DMS53 (cell line): ENCODE results near the gene EML4.
A peak's percentile ranks its signal among the peaks of the same experiment; 100 is the strongest.
"Not testable (repeated sequence)": the region's sequence is repeated elsewhere in the genome, so short reads cannot be mapped to it uniquely, and the experiment has no call there.

Source experiments
- DNase-seq: peaks from one replicate; lab custom pipeline; 2025; lab: John Stamatoyannopoulos, UW

The EML4 gene

GRCh38 chr2:42336361-42336965 is 167.3 kb downstream of the EML4 start:
- no peak for DNase-seq

GRCh38 chr2:42337356-42337820 is 168.2 kb downstream of the EML4 start:
- peak; percentile 9 for DNase-seq

DNA sequence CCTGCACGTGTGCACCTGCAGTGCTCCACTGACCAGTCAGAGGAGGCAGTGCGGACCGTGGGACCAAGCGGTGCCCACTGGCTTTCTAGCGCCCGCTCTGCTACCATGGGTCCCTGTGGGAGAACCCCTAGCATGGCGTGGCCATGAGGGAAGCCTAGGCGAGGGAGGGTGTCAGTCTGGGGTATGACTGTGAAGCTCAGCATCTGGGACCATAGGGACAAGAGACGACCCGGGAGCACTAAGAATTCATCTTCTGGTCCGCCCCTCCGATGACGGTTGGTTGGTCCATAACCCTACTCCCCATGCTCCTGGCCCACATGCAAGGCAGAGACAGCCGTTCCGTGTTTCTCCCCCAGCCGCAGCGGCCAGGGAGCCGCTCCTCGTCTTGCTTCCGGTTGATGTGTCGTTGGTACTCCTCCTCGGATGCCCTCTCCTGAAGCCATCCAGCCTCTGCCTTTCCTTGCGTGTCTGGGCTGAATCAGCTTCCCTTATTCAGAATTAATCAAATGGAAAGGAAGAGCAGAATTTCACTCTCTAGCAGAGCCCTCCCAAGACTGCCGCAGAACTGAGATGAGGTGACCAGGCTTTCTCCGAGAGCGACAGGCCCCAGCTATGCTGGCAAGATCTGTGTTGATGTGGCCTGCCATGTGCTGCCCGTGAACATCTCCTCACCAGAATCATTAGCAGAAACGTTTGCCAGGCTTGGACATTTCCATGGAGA is 168.9 kb downstream of the EML4 start:
- DNase-seq, result no peak

DNA sequence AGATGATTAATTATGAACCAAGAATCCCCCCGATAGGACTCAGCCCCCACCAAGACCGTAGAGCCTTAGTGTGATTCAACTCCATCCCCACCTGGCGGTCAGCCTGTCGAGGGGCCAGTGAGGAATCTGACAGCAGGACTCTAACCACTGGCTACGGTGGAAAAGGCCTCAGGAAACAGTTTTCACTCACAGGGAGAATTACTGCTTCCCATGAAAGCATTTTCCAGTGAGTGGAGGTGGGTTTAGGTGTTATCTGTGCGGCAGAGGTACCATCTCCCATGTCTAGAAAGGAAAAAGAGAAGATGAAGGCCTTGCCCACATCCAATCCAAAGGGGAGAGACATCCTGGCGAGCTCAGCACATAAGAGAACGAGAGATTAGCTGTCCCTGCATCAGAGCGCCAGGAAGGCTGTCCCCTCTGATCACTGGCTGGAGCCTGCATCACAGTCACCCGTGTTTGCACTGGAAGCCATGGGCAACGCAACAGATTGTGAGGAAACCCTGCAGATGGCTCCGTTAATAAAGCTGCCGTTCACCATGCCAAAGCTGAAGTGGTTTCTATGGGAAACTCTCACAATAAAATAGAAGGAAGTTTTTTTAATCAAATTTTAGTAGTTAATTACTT is 169.5 kb downstream of the EML4 start:
- DNase-seq, result peak; percentile 12

- DNase-seq, result peak; percentile 35
These were observed 170.2 kb downstream of the EML4 start for GRCh38 chr2:42339191-42339912.

GRCh38 chr2:42340045-42340937 is 171.1 kb downstream of the EML4 start:
- no peak for DNase-seq

DNA sequence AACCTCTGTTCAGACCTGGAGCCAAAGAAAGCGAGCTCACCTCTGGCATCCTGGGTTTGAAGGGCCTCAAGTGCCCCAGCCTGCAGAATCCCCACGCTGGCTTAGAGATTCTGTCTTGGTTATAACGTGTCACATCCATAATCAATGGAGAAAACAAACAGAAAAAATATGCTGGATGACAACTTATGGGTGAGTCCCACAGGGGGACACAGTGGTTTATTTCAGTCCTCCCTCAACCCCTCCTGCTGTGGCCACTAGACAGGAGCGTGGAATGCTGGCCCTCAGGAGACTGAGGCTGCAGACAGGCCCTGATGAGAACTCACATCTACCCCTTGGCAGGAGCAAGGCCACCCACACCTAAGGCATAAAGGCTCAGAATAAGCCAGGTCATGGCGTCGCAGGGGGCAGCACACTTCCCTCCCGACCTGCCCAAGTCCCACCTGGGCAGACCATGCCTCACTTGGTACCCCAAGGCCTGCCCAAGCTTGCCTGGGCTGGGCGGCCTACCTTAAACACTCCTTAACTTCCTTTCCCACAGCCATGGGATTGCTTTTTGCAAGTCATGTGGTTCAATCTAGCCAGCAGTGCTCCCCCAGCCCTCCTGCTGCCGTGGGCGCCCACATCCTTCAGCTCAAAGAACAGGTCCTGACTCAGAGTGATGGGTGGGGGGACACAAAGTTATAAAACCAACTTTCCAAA is 171.9 kb downstream of the EML4 start:
- no peak for DNase-seq

DNA sequence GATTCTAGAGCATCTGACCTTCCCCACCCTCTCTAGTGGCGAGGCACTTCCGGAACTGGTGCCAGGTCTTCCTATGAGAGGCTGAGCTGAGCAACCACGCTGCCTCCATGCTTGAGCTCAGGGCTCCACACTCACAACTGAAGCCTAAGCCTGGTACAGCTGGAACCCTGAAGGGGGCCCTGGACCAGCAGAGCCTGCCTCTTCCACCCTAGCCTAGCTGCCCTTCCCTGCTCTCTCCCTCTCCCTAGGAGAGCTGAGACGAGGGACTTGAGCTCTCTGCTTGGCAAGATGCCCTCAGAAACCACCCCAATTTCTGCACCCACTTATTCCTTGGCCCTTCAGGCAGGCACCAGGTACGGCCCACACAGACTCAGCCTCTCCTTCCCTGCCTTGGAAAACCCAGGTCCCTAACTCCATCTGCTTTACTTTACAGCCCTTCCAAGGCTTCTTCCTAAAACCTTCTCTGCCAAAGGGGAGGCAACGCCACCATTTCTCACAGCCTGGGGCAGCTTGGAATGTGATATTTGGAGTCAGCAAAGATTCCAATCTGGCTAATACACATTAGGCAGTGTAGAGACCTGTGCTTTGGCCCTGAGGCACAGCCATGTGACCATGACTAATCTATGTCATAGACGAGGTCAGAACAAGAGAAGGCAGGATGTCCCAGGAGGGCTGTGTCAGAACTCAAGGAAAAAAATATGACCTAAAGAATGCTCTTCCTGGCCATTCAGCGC is 173.1 kb downstream of the EML4 start:
- peak; percentile 27 for DNase-seq

DNA sequence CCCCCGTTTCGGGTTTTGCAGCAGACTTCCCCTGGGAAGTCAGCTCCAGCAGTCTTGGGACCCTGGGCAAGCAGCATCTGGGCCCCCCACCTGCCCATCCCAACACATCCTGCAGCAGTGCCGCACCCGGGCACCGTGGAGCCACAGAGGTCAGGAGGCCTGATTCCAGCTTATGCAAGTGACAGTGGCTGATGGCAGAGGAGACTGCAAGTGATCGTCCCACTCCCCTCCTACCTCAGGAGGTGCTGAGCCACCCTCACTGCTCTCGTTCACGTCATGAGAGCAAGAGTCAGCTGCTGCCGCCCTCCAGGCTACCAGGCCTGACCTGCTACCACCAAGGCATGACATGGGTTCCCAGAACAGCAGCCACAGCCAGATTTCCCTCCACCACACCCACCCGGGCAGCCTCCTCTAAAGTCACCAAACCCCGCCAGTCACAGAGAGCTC is 173.7 kb downstream of the EML4 start:
- no peak for DNase-seq

DNA sequence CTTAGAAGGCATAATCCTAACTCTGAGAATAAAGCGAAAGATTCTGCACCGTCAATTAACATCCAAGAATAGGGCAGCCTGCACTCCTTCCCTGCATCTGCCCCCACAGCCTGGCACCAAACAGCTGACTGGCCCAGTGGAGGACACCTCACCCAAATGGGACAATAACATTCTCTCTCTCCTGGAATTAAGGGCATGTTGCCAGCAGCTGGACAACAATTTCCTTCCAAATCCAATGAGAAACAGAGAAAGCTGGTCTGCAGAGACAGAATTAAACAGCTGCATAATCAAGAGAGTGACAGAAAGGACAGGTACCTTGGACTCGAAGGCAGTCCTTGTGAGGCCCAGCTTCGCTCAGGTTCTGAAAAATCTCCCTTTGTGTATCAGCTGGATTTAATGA is 176.8 kb downstream of the EML4 start:
- no peak for DNase-seq

DNA sequence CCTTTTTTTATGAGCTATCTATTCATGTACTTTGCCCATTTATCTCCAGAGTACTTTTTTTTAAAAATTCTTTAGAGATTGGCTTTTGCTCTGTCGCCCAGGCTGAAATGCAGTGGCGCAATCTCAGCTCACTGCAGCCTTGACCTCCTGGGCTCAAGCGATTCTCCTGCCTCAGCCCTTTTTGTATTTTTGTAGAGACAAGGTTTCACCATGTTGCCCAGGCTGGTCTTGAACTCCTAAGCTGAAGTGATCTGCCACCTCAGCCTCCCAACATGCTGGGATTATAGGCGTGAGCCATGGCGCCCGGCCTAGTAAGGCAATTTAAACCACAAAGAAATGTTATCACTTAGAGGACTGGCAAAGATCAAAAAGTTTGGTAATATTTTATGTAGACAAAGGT is 177.7 kb downstream of the EML4 start:
- DNase-seq, result not testable (repeated sequence)

GRCh38 chr2:42347518-42347917 is 178.4 kb downstream of the EML4 start:
- not testable (repeated sequence) for DNase-seq

- no peak for DNase-seq
These were observed 179.1 kb downstream of the EML4 start for GRCh38 chr2:42348113-42348805.

GRCh38 chr2:42350434-42351063 is 181.4 kb downstream of the EML4 start:
- no peak for DNase-seq

GRCh38 chr2:42351864-42352263 is 182.7 kb downstream of the EML4 start:
- no peak for DNase-seq

DNA sequence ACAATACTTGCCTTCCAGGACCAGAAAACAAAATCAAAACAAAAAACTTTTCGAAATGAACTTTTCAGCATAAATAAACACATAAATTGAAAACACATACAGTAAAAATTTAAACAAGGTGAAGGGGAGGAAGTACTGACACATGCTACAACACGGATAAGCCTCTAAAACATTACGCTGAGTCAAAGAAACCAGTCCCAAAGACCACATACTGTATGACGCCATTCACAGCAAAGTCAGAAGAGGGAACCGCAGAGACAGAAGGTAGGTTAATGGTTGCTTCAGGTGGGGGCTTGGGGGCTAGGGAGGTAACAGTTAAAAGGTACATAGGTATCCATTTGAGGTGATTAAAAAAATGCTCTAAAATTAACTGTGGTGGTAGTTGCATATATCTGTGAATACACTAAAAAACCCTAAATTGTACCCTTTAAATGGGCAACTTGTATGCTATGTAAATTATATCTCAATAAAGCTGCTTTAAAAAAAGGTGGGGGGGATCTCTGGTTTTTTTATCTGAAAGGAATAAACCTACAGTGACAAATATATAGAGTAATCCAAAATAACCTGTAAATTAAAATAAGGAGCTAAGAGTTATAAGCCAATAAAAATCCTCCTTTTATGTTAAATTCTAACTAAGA is 184.8 kb downstream of the EML4 start:
- no peak for DNase-seq

DNA sequence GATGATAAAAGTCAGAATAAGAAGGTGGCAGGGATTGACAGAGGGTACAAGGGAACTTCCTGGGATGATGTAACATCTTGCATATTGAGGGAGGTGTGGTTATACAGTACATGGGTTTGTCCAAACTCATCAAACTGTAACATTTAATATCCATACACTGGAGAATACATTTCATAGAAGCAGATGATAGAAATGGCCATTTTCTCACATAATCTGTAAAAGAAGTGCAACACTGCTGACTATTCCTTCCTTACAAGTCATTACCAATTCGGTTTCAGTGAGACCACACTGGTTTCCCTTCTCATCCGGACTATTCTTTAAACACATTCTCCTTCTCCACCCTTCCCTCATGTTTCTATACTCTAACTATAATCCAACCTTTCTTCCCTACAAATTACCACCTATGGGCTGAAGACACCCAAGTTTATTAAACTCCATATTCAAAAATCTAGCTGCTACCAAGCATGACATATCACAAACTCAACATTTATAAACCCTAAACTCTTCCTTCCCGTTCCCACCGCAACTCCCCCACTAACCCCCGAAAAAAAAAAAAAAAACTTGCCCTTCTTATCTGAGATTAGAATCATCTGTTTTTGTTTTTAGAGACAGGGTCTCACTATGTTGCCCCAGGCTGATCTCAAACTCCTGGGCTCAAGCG is 190.3 kb downstream of the EML4 start:
- DNase-seq, result no peak

DNA sequence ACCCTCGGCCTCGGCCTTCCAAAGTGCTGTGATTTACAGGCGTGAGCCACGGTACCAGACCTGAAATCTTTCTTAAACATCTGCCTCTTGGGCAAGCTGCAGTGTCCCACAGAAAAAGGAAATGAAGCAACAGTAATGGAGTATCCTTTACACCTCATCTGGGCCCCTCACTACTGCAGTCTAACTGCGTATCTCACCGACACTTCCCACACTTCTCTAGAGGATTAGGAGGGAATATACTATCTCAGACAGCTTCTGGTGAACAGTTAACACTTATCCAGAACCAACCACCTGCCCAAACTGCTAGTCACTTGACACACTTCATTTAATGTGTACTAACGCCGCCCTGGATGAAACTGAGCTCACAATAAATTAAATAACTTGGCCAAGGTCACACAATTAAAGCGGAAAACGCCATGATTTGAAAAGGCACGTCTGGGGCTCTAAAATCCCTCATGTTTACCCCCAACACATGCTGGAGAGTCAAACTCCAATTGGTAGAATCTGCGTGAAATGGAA is 190.9 kb downstream of the EML4 start:
- DNase-seq, result peak; percentile 20
